ENCODE results near the gene TMED9. TPM values are rescaled to one million over a fixed set of nuclear protein-coding genes. Genes with fewer than 3 reads are reported as not detected.

TMED9 gene
- total and polyA plus RNA-seq, 9 of the 15 experiments (the other 6 are each of a cell fraction or from before 2014, with no cell fraction given), result 43.7 to 301 (median 90.0) TPM

DNA sequence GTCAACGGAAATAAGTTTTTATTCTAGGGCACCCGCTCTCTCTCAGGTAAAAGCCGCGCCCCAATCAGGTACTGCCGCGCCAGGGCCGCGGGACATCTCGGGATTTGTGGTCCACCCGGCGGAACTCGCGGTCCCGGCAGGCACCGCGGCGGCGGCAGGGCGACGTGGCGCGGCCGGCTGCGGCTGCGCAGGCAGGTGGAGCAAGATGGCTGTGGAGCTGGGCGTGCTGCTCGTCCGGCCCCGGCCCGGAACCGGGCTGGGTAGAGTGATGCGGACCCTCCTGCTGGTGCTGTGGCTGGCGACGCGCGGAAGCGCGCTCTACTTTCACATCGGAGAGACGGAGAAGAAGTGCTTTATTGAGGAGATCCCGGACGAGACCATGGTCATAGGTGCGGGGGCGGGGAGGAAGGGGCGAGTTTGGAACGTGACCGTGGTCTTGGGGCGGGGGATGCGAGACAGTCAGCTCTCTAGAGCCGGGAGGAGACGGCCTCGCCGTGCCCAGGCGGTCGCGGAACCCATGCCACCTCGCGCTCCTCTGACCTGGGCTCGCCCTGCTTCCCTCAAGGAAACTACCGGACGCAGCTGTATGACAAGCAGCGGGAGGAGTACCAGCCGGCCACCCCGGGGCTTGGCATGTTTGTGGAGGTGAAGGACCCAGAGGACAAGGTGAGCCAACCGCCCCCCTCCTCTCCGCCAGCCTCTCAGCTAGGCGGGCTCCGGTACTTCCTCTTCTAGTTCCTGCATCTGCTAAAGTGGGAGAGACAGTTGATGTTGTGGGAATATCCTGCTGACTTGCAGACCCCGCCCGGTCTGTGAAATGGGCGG lies at the start of gene TMED9 (continued):
- TF ChIP-seq, protein P1, sequence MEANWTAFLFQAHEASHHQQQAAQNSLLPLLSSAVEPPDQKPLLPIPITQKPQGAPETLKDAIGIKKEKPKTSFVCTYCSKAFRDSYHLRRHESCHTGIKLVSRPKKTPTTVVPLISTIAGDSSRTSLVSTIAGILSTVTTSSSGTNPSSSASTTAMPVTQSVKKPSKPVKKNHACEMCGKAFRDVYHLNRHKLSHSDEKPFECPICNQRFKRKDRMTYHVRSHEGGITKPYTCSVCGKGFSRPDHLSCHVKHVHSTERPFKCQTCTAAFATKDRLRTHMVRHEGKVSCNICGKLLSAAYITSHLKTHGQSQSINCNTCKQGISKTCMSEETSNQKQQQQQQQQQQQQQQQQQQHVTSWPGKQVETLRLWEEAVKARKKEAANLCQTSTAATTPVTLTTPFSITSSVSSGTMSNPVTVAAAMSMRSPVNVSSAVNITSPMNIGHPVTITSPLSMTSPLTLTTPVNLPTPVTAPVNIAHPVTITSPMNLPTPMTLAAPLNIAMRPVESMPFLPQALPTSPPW (CRISPR knock-in tag; IDR thresholded peaks at IDR 0.05), result peak; percentile 71
- TF ChIP-seq TCF7L2 (IDR thresholded peaks at IDR 0.05; ENCODE audit: low read depth, low read length) (no peak), NUFIP1 (IDR thresholded peaks at IDR 0.05; ENCODE audit: partially characterized antibody) (no peak), ZNF583 (CRISPR knock-in tag; IDR thresholded peaks at IDR 0.05) (no peak), HDAC8 (tag; IDR thresholded peaks at IDR 0.05) (no peak), NFRKB (IDR thresholded peaks at IDR 0.05; ENCODE audit: low read depth) (no peak; the same call in 1 of the 2 replicates), NR2C2 (CRISPR knock-in tag; IDR thresholded peaks at IDR 0.05) (no peak), NR2C2 (tag; IDR thresholded peaks at IDR 0.05) (peak; percentile 55; the same call in 1 of the 2 replicates), KAT2B (IDR thresholded peaks at IDR 0.05; ENCODE audit: low read depth, low read length) (no peak), ZSCAN32 (CRISPR knock-in tag; IDR thresholded peaks at IDR 0.05) (no peak), HSF4 (CRISPR knock-in tag; IDR thresholded peaks at IDR 0.05; ENCODE audit: borderline replicate concordance) (no peak)
- TF ChIP-seq, protein P2, sequence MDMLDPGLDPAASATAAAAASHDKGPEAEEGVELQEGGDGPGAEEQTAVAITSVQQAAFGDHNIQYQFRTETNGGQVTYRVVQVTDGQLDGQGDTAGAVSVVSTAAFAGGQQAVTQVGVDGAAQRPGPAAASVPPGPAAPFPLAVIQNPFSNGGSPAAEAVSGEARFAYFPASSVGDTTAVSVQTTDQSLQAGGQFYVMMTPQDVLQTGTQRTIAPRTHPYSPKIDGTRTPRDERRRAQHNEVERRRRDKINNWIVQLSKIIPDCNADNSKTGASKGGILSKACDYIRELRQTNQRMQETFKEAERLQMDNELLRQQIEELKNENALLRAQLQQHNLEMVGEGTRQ (CRISPR knock-in tag; IDR thresholded peaks at IDR 0.05), result no peak
- TF ChIP-seq, protein P3, sequence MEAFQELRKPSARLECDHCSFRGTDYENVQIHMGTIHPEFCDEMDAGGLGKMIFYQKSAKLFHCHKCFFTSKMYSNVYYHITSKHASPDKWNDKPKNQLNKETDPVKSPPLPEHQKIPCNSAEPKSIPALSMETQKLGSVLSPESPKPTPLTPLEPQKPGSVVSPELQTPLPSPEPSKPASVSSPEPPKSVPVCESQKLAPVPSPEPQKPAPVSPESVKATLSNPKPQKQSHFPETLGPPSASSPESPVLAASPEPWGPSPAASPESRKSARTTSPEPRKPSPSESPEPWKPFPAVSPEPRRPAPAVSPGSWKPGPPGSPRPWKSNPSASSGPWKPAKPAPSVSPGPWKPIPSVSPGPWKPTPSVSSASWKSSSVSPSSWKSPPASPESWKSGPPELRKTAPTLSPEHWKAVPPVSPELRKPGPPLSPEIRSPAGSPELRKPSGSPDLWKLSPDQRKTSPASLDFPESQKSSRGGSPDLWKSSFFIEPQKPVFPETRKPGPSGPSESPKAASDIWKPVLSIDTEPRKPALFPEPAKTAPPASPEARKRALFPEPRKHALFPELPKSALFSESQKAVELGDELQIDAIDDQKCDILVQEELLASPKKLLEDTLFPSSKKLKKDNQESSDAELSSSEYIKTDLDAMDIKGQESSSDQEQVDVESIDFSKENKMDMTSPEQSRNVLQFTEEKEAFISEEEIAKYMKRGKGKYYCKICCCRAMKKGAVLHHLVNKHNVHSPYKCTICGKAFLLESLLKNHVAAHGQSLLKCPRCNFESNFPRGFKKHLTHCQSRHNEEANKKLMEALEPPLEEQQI (IDR thresholded peaks at IDR 0.05), result no peak
- TF ChIP-seq, protein P4, sequence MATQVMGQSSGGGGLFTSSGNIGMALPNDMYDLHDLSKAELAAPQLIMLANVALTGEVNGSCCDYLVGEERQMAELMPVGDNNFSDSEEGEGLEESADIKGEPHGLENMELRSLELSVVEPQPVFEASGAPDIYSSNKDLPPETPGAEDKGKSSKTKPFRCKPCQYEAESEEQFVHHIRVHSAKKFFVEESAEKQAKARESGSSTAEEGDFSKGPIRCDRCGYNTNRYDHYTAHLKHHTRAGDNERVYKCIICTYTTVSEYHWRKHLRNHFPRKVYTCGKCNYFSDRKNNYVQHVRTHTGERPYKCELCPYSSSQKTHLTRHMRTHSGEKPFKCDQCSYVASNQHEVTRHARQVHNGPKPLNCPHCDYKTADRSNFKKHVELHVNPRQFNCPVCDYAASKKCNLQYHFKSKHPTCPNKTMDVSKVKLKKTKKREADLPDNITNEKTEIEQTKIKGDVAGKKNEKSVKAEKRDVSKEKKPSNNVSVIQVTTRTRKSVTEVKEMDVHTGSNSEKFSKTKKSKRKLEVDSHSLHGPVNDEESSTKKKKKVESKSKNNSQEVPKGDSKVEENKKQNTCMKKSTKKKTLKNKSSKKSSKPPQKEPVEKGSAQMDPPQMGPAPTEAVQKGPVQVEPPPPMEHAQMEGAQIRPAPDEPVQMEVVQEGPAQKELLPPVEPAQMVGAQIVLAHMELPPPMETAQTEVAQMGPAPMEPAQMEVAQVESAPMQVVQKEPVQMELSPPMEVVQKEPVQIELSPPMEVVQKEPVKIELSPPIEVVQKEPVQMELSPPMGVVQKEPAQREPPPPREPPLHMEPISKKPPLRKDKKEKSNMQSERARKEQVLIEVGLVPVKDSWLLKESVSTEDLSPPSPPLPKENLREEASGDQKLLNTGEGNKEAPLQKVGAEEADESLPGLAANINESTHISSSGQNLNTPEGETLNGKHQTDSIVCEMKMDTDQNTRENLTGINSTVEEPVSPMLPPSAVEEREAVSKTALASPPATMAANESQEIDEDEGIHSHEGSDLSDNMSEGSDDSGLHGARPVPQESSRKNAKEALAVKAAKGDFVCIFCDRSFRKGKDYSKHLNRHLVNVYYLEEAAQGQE (IDR thresholded peaks at IDR 0.05; ENCODE audit: borderline replicate concordance), result no peak
- TF ChIP-seq, protein P4 (CRISPR knock-in tag; IDR thresholded peaks at IDR 0.05; ENCODE audit: low read depth), result 0 out of 2 replicates have a peak, but pooled peaks have one; percentile 32

Measured in K562 (cell line).